Measurements from ENCODE around the gene IL34. TPM values are rescaled to one million over a fixed set of nuclear protein-coding genes. Genes with fewer than 3 reads are reported as not detected.
A peak's percentile ranks its signal among the peaks of the same experiment; 100 is the strongest.

The IL34 gene
- total RNA-seq, 1 donor from 2014 or later: 0.47 TPM

DNA sequence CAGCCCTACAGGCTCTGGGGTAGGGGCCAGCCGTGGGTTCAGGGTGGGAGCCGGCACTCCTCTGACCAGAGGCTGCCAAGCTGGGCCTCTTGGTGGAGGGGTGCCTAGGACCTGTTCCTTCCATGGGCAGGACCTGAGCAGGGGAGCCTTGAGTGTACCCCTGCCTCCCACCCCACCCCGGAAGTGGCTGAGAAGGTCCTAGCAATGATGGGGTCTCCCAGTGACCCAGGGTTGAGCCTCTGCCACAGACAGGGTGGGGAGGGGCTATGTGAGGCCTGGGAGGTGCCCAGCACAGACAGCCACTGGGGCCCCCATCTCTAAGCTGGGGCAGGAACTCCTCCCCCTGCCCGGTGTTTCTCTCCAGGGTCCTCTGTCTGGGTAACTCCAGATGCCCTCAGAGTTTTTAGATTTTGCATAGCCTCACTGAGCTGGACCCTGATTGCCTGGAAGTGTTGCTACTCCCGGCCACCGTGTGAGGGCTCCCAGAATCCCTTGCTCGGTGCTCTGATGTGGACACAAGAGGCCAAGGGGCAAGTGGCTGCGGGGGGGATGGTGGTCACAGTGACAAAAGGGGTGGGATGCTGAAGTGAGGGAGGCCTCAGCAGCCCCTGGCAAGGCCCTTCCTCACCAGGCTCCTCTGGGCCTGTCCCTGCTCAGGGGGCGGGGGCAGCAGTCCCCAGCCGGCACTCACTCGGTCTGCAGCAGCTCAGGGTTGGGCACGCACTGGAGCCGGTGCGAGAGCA, 45.9 kb downstream of the IL34 start:
- Mint-ChIP-seq H3K4me3 (no peak overlapping the region), H3K27ac (ENCODE audit: unreplicated experiment) (peak overlapping the region; percentile 67), H3K27me3 (ENCODE audit: low read depth) (peaks cover 2% of the 10 kb centered on the region), H3K36me3 (ENCODE audit: low read depth) (no peaks in the 10 kb centered on the region), H3K9me3 (no peaks in the 10 kb centered on the region), H3K4me1 (peaks cover 40% of the 10 kb centered on the region)
- no peak for TF ChIP-seq CTCF (conservative IDR thresholded peaks at IDR 0.05)
- DNase-seq (ENCODE audit: low read depth, low spot score): peak; percentile 49

GRCh38 chr16:70692873-70693671, 46.7 kb downstream of the IL34 start:
- peak overlapping the region; percentile 67 for H3K27ac Mint-ChIP-seq (ENCODE audit: unreplicated experiment)
- H3K36me3 Mint-ChIP-seq (ENCODE audit: low read depth): no peaks in the 10 kb centered on the region
- no peak for DNase-seq (ENCODE audit: low read depth, low spot score)
- H3K4me3 Mint-ChIP-seq: no peak overlapping the region
- no peak for TF ChIP-seq CTCF (conservative IDR thresholded peaks at IDR 0.05)
- no peaks in the 10 kb centered on the region for H3K9me3 Mint-ChIP-seq
- peaks cover 35% of the 10 kb centered on the region for H3K4me1 Mint-ChIP-seq
- no peaks in the 10 kb centered on the region for H3K27me3 Mint-ChIP-seq (ENCODE audit: low read depth)

GRCh38 chr16:70694088-70694867, 47.9 kb downstream of the IL34 start:
- Mint-ChIP-seq H3K9me3 (no peaks in the 10 kb centered on the region), H3K4me3 (no peak overlapping the region), H3K27me3 (ENCODE audit: low read depth) (no peaks in the 10 kb centered on the region), H3K27ac (ENCODE audit: unreplicated experiment) (no peak overlapping the region), H3K4me1 (peaks cover 36% of the 10 kb centered on the region), H3K36me3 (ENCODE audit: low read depth) (peaks cover 3% of the 10 kb centered on the region)
- no peak for DNase-seq (ENCODE audit: low read depth, low spot score)
- TF ChIP-seq CTCF (conservative IDR thresholded peaks at IDR 0.05): no peak

- Mint-ChIP-seq H3K27ac (ENCODE audit: unreplicated experiment) (no peak overlapping the region), H3K4me1 (peaks cover 36% of the 10 kb centered on the region), H3K4me3 (no peak overlapping the region), H3K27me3 (ENCODE audit: low read depth) (no peaks in the 10 kb centered on the region), H3K36me3 (ENCODE audit: low read depth) (peaks cover 4% of the 10 kb centered on the region), H3K9me3 (no peaks in the 10 kb centered on the region)
- no peak for DNase-seq (ENCODE audit: low read depth, low spot score)
- no peak for TF ChIP-seq CTCF (conservative IDR thresholded peaks at IDR 0.05)
Measured at GRCh38 chr16:70694868-70695218, 48.5 kb downstream of the IL34 start.

GRCh38 chr16:70695331-70696070, 49.1 kb downstream of the IL34 start:
- Mint-ChIP-seq H3K27me3 (ENCODE audit: low read depth) (no peaks in the 10 kb centered on the region), H3K4me1 (peaks cover 36% of the 10 kb centered on the region), H3K27ac (ENCODE audit: unreplicated experiment) (no peak overlapping the region), H3K36me3 (ENCODE audit: low read depth) (peaks cover 4% of the 10 kb centered on the region), H3K4me3 (no peak overlapping the region), H3K9me3 (no peaks in the 10 kb centered on the region)
- no peak for DNase-seq (ENCODE audit: low read depth, low spot score)
- no peak for TF ChIP-seq CTCF (conservative IDR thresholded peaks at IDR 0.05)

Data from neural crest cell (in vitro differentiated cells).